Activated CD4-positive, alpha-beta memory T cell treated with anti-CD3 and anti-CD28 coated beads, Interleukin-2, amount 10 ng/mL, durations not matched to agents 7 days and 5 days (primary cell): ENCODE data around the gene CAMK2B. TPM values are rescaled to one million over a fixed set of nuclear protein-coding genes. Genes with fewer than 3 reads are reported as not detected.

Experiments used
- CTCF ChIA-PET: fragments of 350-600 bp; sonication (Branson Sonifier 250); formaldehyde crosslinking; loops from one replicate; lab custom pipeline; 2021; ENCODE audit warnings: antibody characterized with exemption, inconsistent platforms; lab: Charles Lee
- POLR2A ChIA-PET: fragments of 350-600 bp; sonication (Branson Sonifier 250); formaldehyde crosslinking; loops from one replicate; lab custom pipeline; 2021; ENCODE audit warnings: antibody characterized with exemption; lab: Charles Lee
- DNase-seq: peaks from one replicate; pipeline ENCODE4 v3.0.0-alpha.2; 2020
- H3K27ac Mint-ChIP-seq: one replicate; pipeline ENCODE4 v1.8.0; 2021; ENCODE audit warnings: mild to moderate bottlenecking, mixed read lengths
- H3K27me3 Mint-ChIP-seq: one replicate; pipeline ENCODE4 v1.8.0; 2021; ENCODE audit warnings: mixed read lengths
- H3K36me3 Mint-ChIP-seq: one replicate; pipeline ENCODE4 v1.8.0; 2021; ENCODE audit warnings: low read depth, mixed read lengths
- H3K4me1 Mint-ChIP-seq: one replicate; pipeline ENCODE4 v1.8.0; 2021; ENCODE audit warnings: mixed read lengths
- H3K4me3 Mint-ChIP-seq: one replicate; pipeline ENCODE4 v1.8.0; 2021; ENCODE audit warnings: mild to moderate bottlenecking, mixed read lengths
- H3K9me3 Mint-ChIP-seq: one replicate; pipeline ENCODE4 v1.8.0; 2021; ENCODE audit warnings: mixed read lengths
- total RNA-seq, 2 experiments: library from RNA; stranded (reverse); gene quantifications; one replicate each; pipeline ENCODE4 v1.2.3, GENCODE V29; 2021

CAMK2B gene
- total RNA-seq, 2 experiments from 2014 or later, result 0.10 TPM; not detected in 1

GRCh38 chr7:44292876-44293560 lies 32.4 kb downstream of the CAMK2B start:
- Mint-ChIP-seq H3K9me3 (no peaks in the 10 kb centered on the region), H3K4me3 (no peak overlapping the region), H3K4me1 (no peaks in the 10 kb centered on the region), H3K36me3 (no peaks in the 10 kb centered on the region), H3K27me3 (peaks cover 52% of the 10 kb centered on the region), H3K27ac (no peak overlapping the region)
- CTCF ChIA-PET, result no interaction called here
- POLR2A ChIA-PET, result no interaction called here
- no peak for DNase-seq

- no peak for DNase-seq
- no peaks in the 10 kb centered on the region for H3K36me3 Mint-ChIP-seq
- ChIA-PET POLR2A (no interaction called here), CTCF (interaction anchor here (1.2 kb wide), 1 partner anchor 242 kb away, joined by 3 read pairs; no protein-coding TSS in a partner anchor)
- no peaks in the 10 kb centered on the region for H3K9me3 Mint-ChIP-seq
- no peak overlapping the region for H3K27ac Mint-ChIP-seq
- H3K4me1 Mint-ChIP-seq, result no peaks in the 10 kb centered on the region
- no peak overlapping the region for H3K4me3 Mint-ChIP-seq
- H3K27me3 Mint-ChIP-seq, result peaks cover 46% of the 10 kb centered on the region
Measured at GRCh38 chr7:44292420-44292817, 33.0 kb downstream of the CAMK2B start.

GRCh38 chr7:44291733-44292419 lies 33.5 kb downstream of the CAMK2B start:
- DNase-seq, result peak; percentile 9
- Mint-ChIP-seq H3K4me3 (no peak overlapping the region), H3K9me3 (no peaks in the 10 kb centered on the region), H3K36me3 (no peaks in the 10 kb centered on the region), H3K27me3 (peaks cover 41% of the 10 kb centered on the region), H3K4me1 (no peaks in the 10 kb centered on the region), H3K27ac (no peak overlapping the region)
- ChIA-PET POLR2A (no interaction called here), CTCF (interaction anchor here (1.2 kb wide), 1 partner anchor 243 kb away, joined by 3 read pairs; no protein-coding TSS in a partner anchor)

GRCh38 chr7:44291066-44291732 lies 34.2 kb downstream of the CAMK2B start:
- CTCF ChIA-PET, result interaction anchor here (1.2 kb wide), 1 partner anchor 243 kb away, joined by 3 read pairs; no protein-coding TSS in a partner anchor
- Mint-ChIP-seq H3K27ac (no peak overlapping the region), H3K36me3 (no peaks in the 10 kb centered on the region)

GRCh38 chr7:44290252-44290620 lies 35.2 kb downstream of the CAMK2B start:
- no peaks in the 10 kb centered on the region for H3K4me1 Mint-ChIP-seq
- H3K27me3 Mint-ChIP-seq, result peaks cover 27% of the 10 kb centered on the region
- no peaks in the 10 kb centered on the region for H3K9me3 Mint-ChIP-seq
- no peak for DNase-seq
- no peak overlapping the region for H3K4me3 Mint-ChIP-seq
- H3K27ac Mint-ChIP-seq, result no peak overlapping the region
- ChIA-PET POLR2A (no interaction called here), CTCF (no interaction called here)
- H3K36me3 Mint-ChIP-seq, result no peaks in the 10 kb centered on the region

More at GRCh38 chr7:44291066-44291732, 34.2 kb downstream of the CAMK2B start:
- DNase-seq, result peak; percentile 11
- POLR2A ChIA-PET, result no interaction called here
- no peaks in the 10 kb centered on the region for H3K9me3 Mint-ChIP-seq
- H3K4me1 Mint-ChIP-seq, result no peaks in the 10 kb centered on the region
- peaks cover 34% of the 10 kb centered on the region for H3K27me3 Mint-ChIP-seq
- H3K4me3 Mint-ChIP-seq, result no peak overlapping the region

- Mint-ChIP-seq H3K4me3 (no peak overlapping the region), H3K27me3 (peaks cover 22% of the 10 kb centered on the region), H3K36me3 (no peaks in the 10 kb centered on the region), H3K9me3 (no peaks in the 10 kb centered on the region), H3K4me1 (no peaks in the 10 kb centered on the region), H3K27ac (no peak overlapping the region)
- no peak for DNase-seq
- ChIA-PET CTCF (no interaction called here), POLR2A (no interaction called here)
Measured at GRCh38 chr7:44289341-44290251, 35.8 kb downstream of the CAMK2B start.

GRCh38 chr7:44288811-44289340 lies 36.5 kb downstream of the CAMK2B start:
- Mint-ChIP-seq H3K36me3 (no peaks in the 10 kb centered on the region), H3K27ac (no peak overlapping the region), H3K27me3 (peaks cover 15% of the 10 kb centered on the region), H3K4me1 (no peaks in the 10 kb centered on the region), H3K9me3 (no peaks in the 10 kb centered on the region), H3K4me3 (no peak overlapping the region)
- no peak for DNase-seq
- ChIA-PET POLR2A (no interaction called here), CTCF (no interaction called here)

- no peak for DNase-seq
- Mint-ChIP-seq H3K27me3 (peaks cover 13% of the 10 kb centered on the region), H3K27ac (no peak overlapping the region), H3K9me3 (no peaks in the 10 kb centered on the region), H3K36me3 (no peaks in the 10 kb centered on the region), H3K4me1 (no peaks in the 10 kb centered on the region), H3K4me3 (no peak overlapping the region)
- POLR2A ChIA-PET, result no interaction called here
- CTCF ChIA-PET, result no interaction called here
Measured at GRCh38 chr7:44288381-44288685, 37.1 kb downstream of the CAMK2B start.

- ChIA-PET CTCF (no interaction called here), POLR2A (no interaction called here)
- peaks cover 9% of the 10 kb centered on the region for H3K27me3 Mint-ChIP-seq
- H3K4me3 Mint-ChIP-seq, result no peak overlapping the region
- H3K27ac Mint-ChIP-seq, result no peak overlapping the region
- H3K4me1 Mint-ChIP-seq, result no peaks in the 10 kb centered on the region
- no peaks in the 10 kb centered on the region for H3K9me3 Mint-ChIP-seq
- no peaks in the 10 kb centered on the region for H3K36me3 Mint-ChIP-seq
- DNase-seq, result no peak
Measured at GRCh38 chr7:44287488-44288380, 37.7 kb downstream of the CAMK2B start.

GRCh38 chr7:44286618-44287487 lies 38.5 kb downstream of the CAMK2B start:
- no peak for DNase-seq
- Mint-ChIP-seq H3K4me1 (no peaks in the 10 kb centered on the region), H3K27me3 (peaks cover 6% of the 10 kb centered on the region), H3K27ac (no peak overlapping the region), H3K36me3 (no peaks in the 10 kb centered on the region), H3K9me3 (no peaks in the 10 kb centered on the region), H3K4me3 (no peak overlapping the region)
- POLR2A ChIA-PET, result no interaction called here
- CTCF ChIA-PET, result no interaction called here

GRCh38 chr7:44286182-44286617 lies 39.2 kb downstream of the CAMK2B start:
- Mint-ChIP-seq H3K27me3 (no peaks in the 10 kb centered on the region), H3K27ac (no peak overlapping the region), H3K4me1 (no peaks in the 10 kb centered on the region), H3K9me3 (no peaks in the 10 kb centered on the region), H3K4me3 (no peak overlapping the region), H3K36me3 (no peaks in the 10 kb centered on the region)
- ChIA-PET CTCF (no interaction called here), POLR2A (no interaction called here)
- no peak for DNase-seq
